Tibial nerve (tissue), 4 donors: Measurements from ENCODE around the gene CLHC1. TPM values are rescaled to one million over a fixed set of nuclear protein-coding genes. Genes with fewer than 3 reads are reported as not detected.
A peak's percentile ranks its signal among the peaks of the same experiment; 100 is the strongest.
"Not testable (repeated sequence)": the region's sequence is repeated elsewhere in the genome, so short reads cannot be mapped to it uniquely, and the experiment has no call there.

Experiments
- DNase-seq, 2 donors: peaks; one replicate each; pipeline ENCODE4 v3.0.0-alpha.2; 2019; ENCODE audit warnings: low spot score in 2 of 2
- H3K27ac ChIP-seq, 4 donors: fragments of 200-600 bp; sonication (generic) in 3 of 4; one replicate each; pipeline ENCODE4 v1.5.1; 2017 to 2019; ENCODE audit warnings: mild to moderate bottlenecking in 1 of 4
- H3K27me3 ChIP-seq, 2 donors: fragments of 200-600 bp; sonication (generic) in 1 of 2; one replicate each; pipeline versions ENCODE4 v1.5.1 to v1.6.0; 2017 to 2019
- H3K36me3 ChIP-seq, 3 donors: fragments of 200-600 bp; sonication (generic); one replicate each; pipeline ENCODE4 v1.5.1; 2018 to 2019
- H3K4me1 ChIP-seq, 4 donors: fragments of 200-600 bp; sonication (generic) in 3 of 4; one replicate each; pipeline ENCODE4 v1.5.1; 2017 to 2019
- H3K4me3 ChIP-seq, 4 donors: fragments of 200-600 bp; sonication (generic) in 3 of 4; one replicate each; pipeline ENCODE4 v1.5.1; 2017 to 2019; ENCODE audit warnings: mild to moderate bottlenecking in 1 of 4, moderate library complexity in 1 of 4
- H3K9me3 ChIP-seq, 4 donors: fragments of 200-600 bp; sonication (generic) in 3 of 4; one replicate each; pipeline ENCODE4 v1.5.1; 2017 to 2019
- CTCF ChIP-seq, 5 experiments: fragments of 200-600 bp in 3 of 5; fragments of 450-650 bp in 2 of 5; sonication (generic) in 3 of 5; IDR thresholded peaks; one replicate each; pipeline ENCODE4 v1.5.1; 2016 to 2019; ENCODE audit warnings: antibody characterized with exemption in 5 of 5, mild to moderate bottlenecking in 3 of 5, moderate library complexity in 2 of 5
- EP300 ChIP-seq, 2 donors: sonication (generic); formaldehyde crosslinking; IDR thresholded peaks; one replicate each; pipeline ENCODE4 v1.6.1; 2017; ENCODE audit warnings: antibody characterized with exemption in 2 of 2, mild to moderate bottlenecking in 1 of 2
- POLR2A ChIP-seq, 2 donors: fragments of 450-650 bp; IDR thresholded peaks; one replicate each; pipeline ENCODE4 v1.6.1; 2017; ENCODE audit warnings: antibody characterized with exemption in 2 of 2, mild to moderate bottlenecking in 2 of 2, moderate library complexity in 2 of 2
- WGBS, 2 donors: methylation state at CpG; one replicate each; pipeline ENCODE4 v1.1.5; 2018; 5-methylcytosine and 5-hydroxymethylcytosine counted together
- total RNA-seq, 4 donors: library from RNA; depleted of rRNA; stranded (reverse); fragments of >200 nt; gene quantifications; one replicate each; pipeline ENCODE4 v1.1.0, GENCODE V29; 2016

CLHC1 gene
- 10 to 100 TPM in 2 of 4 donors, 1 to 10 TPM in 2; 1.7 to 15.6 (median 9.9) TPM for total RNA-seq

DNA sequence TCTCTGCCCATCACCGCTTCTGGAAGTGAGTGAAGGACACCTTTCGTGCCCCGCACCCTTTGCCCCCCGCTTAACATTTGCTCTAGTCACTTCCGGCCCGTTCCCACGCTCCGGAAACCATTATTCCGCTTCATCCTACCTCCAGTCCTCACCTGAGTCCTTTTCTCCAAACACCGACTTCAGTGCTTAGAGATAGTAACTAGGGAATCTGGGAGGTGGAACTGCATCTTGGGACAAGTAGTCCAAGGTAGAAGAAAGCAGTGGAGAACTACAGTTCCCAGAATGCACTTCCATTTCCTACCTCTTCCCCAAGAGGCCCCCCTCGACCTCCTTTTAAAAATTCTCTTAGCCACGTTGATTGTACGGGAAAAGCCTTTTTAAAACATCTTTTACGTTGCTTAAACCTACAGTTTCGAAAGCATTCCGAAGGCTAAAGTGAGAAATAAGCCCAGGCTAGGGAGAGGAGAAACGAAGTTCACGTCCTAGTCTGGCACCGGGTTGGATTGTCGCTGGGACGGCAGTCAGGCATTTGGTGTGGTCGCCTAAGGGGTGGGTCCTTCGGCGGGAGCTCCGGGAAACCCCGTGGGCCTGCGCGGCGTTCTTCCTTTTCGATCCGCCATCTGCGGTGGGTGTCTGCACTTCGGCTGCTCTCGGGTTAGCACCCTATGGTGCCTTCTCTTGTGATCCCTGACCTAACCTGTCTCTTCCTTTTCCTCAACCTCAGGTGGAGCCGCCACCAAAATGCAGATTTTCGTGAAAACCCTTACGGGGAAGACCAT is at the start of gene CLHC1, which contains the start of gene RPS27A:
CLHC1 (minus strand) TSS at position 210 of the 779 bp plus-strand sequence. CDS start 9,882 bp downstream, outside the sequence.
RPS27A (plus strand) TSS at position 605 of the 779 bp plus-strand sequence; CDS start at position 742, 137 bp downstream.
- peak within 1 kb of the TSS; percentile 88 to 98 (median 92) for H3K27ac ChIP-seq
- peaks cover 0 to 34% (median 18%) of the 10 kb centered on the region in 4 donors for H3K4me1 ChIP-seq
- DNase-seq = peak; percentile 80 to 83
- H3K36me3 ChIP-seq = peaks cover 0 to 44% (median 0%) of the 10 kb centered on the region in 3 donors
- H3K4me3 ChIP-seq = peak within 1 kb of the TSS; percentile 84 to 99 (median 96)
- TF ChIP-seq EP300 (IDR thresholded peaks at IDR 0.05) = peak; percentile 39 to 95
- peak in 2 of 5 experiments; percentile 27 to 50 for TF ChIP-seq CTCF (IDR thresholded peaks at IDR 0.05)
- TF ChIP-seq POLR2A (IDR thresholded peaks at IDR 0.05) = peak; percentile 70 to 88
- 0 to 1% methylated on average over 37 of the region's 37 CpGs for WGBS, 2 donors
- H3K9me3 ChIP-seq = no peaks in the 10 kb centered on the region
- no peaks in the 10 kb centered on the region for H3K27me3 ChIP-seq

- 94 to 96% methylated on average over 5 of the region's 5 CpGs for WGBS, 2 donors
- not testable (repeated sequence) for H3K4me3 ChIP-seq, H3K9me3 ChIP-seq, H3K27ac ChIP-seq, H3K27me3 ChIP-seq, DNase-seq, H3K36me3 ChIP-seq
- peaks cover 0 to 14% (median 3%) of the 10 kb centered on the region in 4 donors for H3K4me1 ChIP-seq
Observed at GRCh38 chr2:55280851-55281546, 48.9 kb upstream of the CLHC1 start.

GRCh38 chr2:55279859-55280424 is 47.8 kb upstream of the CLHC1 start:
- DNase-seq, H3K4me3 ChIP-seq, H3K27ac ChIP-seq, H3K27me3 ChIP-seq, H3K36me3 ChIP-seq, H3K9me3 ChIP-seq: not testable (repeated sequence)
- peaks cover 0 to 14% (median 3%) of the 10 kb centered on the region in 4 donors for H3K4me1 ChIP-seq
- 54 to 63% methylated on average over 7 of the region's 7 CpGs for WGBS, 2 donors

DNA sequence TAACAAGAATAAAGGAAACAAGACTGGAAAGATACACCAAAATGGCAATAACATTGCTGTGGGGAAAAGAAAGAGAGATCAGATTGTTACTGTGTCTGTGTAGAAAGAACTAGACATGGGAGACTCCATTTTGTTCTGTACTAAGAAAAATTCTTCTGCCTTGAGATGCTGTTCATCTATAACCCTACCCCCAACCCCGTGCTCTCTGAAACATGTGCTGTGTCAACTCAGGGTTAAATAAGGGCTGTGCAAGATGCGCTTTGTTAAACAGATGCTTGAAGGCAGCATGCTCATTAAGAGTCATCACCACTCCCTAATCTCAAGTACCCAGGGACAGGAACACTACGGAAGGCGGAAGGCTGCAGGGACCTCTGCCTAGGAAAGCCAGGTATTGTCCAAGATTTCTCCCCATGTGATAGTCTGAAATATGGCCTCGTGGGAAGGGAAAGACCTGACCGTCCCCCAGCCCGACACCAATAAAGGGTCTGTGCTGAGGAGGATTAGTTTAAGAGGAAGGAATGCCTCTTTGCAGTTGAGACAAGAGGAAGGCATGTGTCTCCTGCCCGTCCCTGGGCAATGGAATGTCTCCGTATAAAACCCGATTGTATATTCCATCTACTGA is 47.2 kb upstream of the CLHC1 start:
- H3K27me3 ChIP-seq, H3K4me3 ChIP-seq, H3K27ac ChIP-seq, H3K9me3 ChIP-seq, DNase-seq, H3K36me3 ChIP-seq: not testable (repeated sequence)
- 26 to 32% methylated on average over 10 of the region's 10 CpGs for WGBS, 2 donors
- H3K4me1 ChIP-seq = peaks cover 0 to 14% (median 3%) of the 10 kb centered on the region in 4 donors

DNA sequence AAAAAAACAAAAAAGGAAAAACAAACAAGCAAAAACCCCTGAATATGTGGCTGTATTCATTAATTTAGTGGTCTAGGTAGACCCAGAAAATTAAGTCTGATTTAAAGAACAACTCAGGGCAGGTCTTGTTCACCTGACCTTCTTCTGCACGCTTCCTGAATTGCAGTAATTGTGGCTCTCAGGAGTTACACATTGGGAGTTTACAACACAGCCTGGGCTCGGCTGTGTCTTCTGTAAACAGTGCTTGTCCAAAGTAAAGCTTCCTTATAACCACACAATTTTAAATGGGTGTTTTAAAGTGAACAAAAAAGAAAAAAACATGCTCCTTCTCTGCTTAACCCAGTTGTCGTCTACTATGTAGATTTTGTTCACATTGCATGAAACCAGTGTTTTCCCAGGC is 45.2 kb upstream of the CLHC1 start:
- Histone ChIP-seq H3K9me3 (no peaks in the 10 kb centered on the region), H3K4me1 (no peaks in the 10 kb centered on the region), H3K4me3 (no peak overlapping the region), H3K36me3 (no peaks in the 10 kb centered on the region), H3K27me3 (no peaks in the 10 kb centered on the region), H3K27ac (no peak overlapping the region)
- no peak for TF ChIP-seq CTCF (IDR thresholded peaks at IDR 0.05)
- no peak for TF ChIP-seq POLR2A (IDR thresholded peaks at IDR 0.05)
- no peak for TF ChIP-seq EP300 (IDR thresholded peaks at IDR 0.05)
- 62 to 68% methylated on average over 3 of the region's 3 CpGs for WGBS, 2 donors
- DNase-seq = no peak

GRCh38 chr2:55274346-55274745 is 42.3 kb upstream of the CLHC1 start:
- not testable (repeated sequence) for H3K4me1 ChIP-seq, H3K27me3 ChIP-seq, H3K4me3 ChIP-seq, H3K9me3 ChIP-seq, H3K36me3 ChIP-seq, H3K27ac ChIP-seq, DNase-seq
- WGBS, 2 donors = 88 to 91% methylated on average over 2 of the region's 2 CpGs
